K562 (cell line): ENCODE results near the gene ZNF284. TPM values are rescaled to one million over a fixed set of nuclear protein-coding genes. Genes with fewer than 3 reads are reported as not detected.
A peak's percentile ranks its signal among the peaks of the same experiment; 100 is the strongest.

Experiments
- CBX5 ChIP-seq: IDR thresholded peaks from 2 replicates; pipeline ENCODE4 v1.6.1; 2014; ENCODE audit warnings: low read depth, borderline replicate concordance
- ILK ChIP-seq: fragments of 450-650 bp; IDR thresholded peaks from 2 replicates; pipeline ENCODE4 v1.6.1; 2016; ENCODE audit warnings: missing genetic modification characterization, low read depth, mild to moderate bottlenecking, missing compliant biosample characterization, moderate library complexity, borderline replicate concordance
- NR2C1 ChIP-seq, 2 experiments: fragments of 450-650 bp; IDR thresholded peaks; 2 replicates each; pipeline ENCODE4 v1.6.1; 2017; ENCODE audit warnings: mild to moderate bottlenecking in 2 of 2, antibody characterized with exemption in 1 of 2, inconsistent platforms in 1 of 2, missing compliant biosample characterization in 1 of 2, missing genetic modification characterization in 1 of 2
- TAF15 ChIP-seq: fragments of 200-400 bp; formaldehyde crosslinking; IDR thresholded peaks from 2 replicates; pipeline ENCODE4 v1.6.1; 2017; ENCODE audit warnings: mild to moderate bottlenecking, low read depth, low read length, moderate library complexity
- TCF7 ChIP-seq: sonication (generic); IDR thresholded peaks from 2 replicates; pipeline ENCODE4 v1.6.1; 2016; ENCODE audit warnings: antibody characterized with exemption, borderline replicate concordance
- YBX1 ChIP-seq: fragments of 450-650 bp; IDR thresholded peaks from 2 replicates; pipeline ENCODE4 v1.7.1; 2016; ENCODE audit warnings: mild to moderate bottlenecking
- polyA plus RNA-seq, 8 experiments: library from polyadenylated mRNA; depleted of rRNA in 4 of 8; stranded (reverse) in 5 of 8; unstranded in 3 of 8; fragments of >200 nt; fragmentation: Nextera tagmentation in 2 of 8; fragmentation: Illumina TruSeq in 1 of 8; extraction: Ambion mirVana in 2 of 8; extraction: Trizol in 1 of 8; gene quantifications; 2 replicates each; pipeline versions ENCODE4 v1.2.1 to v1.2.3, GENCODE V29; 2011 to 2014; ENCODE audit warnings: inconsistent platforms in 1 of 8, missing spikeins in 1 of 8
- total RNA-seq, 7 experiments: library from RNA; depleted of rRNA in 6 of 7; stranded (reverse); fragments of >200 nt in 6 of 7; fragmentation: Illumina TruSeq in 2 of 7; extraction: Trizol in 2 of 7; gene quantifications; 2 replicates each; pipeline versions ENCODE4 v1.2.1 to v1.2.3, GENCODE V29; 2011 to 2021; ENCODE audit warnings: low replicate concordance in 1 of 7
- TF ChIP-seq, protein P1 (sequence below): fragments of 450-650 bp; IDR thresholded peaks from 2 replicates; pipeline ENCODE4 v1.6.1; 2016; ENCODE audit warnings: mild to moderate bottlenecking, moderate library complexity
- TF ChIP-seq, protein P2 (sequence below): fragments of 250-450 bp; sonication (Bioruptor Pico); IDR thresholded peaks from 2 replicates; pipeline ENCODE4 v1.6.1; 2021; ENCODE audit warnings: mild to moderate bottlenecking
- TF ChIP-seq, protein P3 (sequence below): fragments of 450-650 bp; conservative IDR thresholded peaks from 2 replicates; pipeline ENCODE4 v1.6.1; 2016; ENCODE audit warnings: missing genetic modification characterization, low read depth, mild to moderate bottlenecking, missing compliant biosample characterization, moderate library complexity
- TF ChIP-seq, protein P4 (sequence below): fragments of 450-650 bp; IDR thresholded peaks from 2 replicates; pipeline ENCODE4 v1.7.1; 2018; ENCODE audit warnings: mild to moderate bottlenecking, low read depth; ENCODE audit not compliant: partially characterized antibody

ZNF284 gene
- total and polyA plus RNA-seq, 9 of the 15 experiments (the other 6 are each of a cell fraction or from before 2014, with no cell fraction given): 0.07 to 0.24 (median 0.20) TPM

DNA sequence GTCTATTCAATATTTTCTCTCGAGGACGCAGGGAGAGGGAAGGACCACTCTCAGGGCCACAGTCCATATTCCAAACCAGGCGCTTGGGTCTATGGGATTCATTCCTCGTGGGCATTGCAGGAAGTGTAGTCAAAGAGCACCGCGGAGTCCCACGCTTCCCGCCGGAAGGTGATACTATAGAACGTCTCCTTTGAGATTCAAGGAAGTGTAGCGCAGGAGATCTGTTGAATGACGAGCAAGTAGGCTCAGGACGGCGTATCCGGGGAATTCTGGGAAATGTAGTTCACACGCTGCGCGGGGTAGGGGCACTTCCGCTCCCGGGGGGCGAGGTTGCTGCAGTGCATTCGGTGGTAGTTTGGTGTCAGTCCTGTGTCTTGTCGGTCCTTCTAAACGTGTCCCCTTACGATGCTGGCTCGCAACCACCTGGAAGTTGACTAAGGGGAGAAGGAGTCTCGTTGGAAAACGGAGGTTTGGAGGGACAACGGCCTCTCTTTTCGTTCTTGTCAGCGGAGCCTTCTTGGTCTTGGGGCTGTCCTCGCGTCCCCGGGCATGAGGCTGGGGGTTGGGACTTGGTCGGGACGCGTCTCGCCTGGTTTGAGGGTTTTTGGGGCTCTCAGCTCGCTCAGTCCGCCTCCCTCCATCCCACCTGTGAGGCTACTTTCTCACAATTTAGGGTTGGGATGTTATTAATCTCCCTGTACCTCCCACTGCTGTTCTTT, at the start of gene ZNF284 (continued):
- TF ChIP-seq, protein P1, sequence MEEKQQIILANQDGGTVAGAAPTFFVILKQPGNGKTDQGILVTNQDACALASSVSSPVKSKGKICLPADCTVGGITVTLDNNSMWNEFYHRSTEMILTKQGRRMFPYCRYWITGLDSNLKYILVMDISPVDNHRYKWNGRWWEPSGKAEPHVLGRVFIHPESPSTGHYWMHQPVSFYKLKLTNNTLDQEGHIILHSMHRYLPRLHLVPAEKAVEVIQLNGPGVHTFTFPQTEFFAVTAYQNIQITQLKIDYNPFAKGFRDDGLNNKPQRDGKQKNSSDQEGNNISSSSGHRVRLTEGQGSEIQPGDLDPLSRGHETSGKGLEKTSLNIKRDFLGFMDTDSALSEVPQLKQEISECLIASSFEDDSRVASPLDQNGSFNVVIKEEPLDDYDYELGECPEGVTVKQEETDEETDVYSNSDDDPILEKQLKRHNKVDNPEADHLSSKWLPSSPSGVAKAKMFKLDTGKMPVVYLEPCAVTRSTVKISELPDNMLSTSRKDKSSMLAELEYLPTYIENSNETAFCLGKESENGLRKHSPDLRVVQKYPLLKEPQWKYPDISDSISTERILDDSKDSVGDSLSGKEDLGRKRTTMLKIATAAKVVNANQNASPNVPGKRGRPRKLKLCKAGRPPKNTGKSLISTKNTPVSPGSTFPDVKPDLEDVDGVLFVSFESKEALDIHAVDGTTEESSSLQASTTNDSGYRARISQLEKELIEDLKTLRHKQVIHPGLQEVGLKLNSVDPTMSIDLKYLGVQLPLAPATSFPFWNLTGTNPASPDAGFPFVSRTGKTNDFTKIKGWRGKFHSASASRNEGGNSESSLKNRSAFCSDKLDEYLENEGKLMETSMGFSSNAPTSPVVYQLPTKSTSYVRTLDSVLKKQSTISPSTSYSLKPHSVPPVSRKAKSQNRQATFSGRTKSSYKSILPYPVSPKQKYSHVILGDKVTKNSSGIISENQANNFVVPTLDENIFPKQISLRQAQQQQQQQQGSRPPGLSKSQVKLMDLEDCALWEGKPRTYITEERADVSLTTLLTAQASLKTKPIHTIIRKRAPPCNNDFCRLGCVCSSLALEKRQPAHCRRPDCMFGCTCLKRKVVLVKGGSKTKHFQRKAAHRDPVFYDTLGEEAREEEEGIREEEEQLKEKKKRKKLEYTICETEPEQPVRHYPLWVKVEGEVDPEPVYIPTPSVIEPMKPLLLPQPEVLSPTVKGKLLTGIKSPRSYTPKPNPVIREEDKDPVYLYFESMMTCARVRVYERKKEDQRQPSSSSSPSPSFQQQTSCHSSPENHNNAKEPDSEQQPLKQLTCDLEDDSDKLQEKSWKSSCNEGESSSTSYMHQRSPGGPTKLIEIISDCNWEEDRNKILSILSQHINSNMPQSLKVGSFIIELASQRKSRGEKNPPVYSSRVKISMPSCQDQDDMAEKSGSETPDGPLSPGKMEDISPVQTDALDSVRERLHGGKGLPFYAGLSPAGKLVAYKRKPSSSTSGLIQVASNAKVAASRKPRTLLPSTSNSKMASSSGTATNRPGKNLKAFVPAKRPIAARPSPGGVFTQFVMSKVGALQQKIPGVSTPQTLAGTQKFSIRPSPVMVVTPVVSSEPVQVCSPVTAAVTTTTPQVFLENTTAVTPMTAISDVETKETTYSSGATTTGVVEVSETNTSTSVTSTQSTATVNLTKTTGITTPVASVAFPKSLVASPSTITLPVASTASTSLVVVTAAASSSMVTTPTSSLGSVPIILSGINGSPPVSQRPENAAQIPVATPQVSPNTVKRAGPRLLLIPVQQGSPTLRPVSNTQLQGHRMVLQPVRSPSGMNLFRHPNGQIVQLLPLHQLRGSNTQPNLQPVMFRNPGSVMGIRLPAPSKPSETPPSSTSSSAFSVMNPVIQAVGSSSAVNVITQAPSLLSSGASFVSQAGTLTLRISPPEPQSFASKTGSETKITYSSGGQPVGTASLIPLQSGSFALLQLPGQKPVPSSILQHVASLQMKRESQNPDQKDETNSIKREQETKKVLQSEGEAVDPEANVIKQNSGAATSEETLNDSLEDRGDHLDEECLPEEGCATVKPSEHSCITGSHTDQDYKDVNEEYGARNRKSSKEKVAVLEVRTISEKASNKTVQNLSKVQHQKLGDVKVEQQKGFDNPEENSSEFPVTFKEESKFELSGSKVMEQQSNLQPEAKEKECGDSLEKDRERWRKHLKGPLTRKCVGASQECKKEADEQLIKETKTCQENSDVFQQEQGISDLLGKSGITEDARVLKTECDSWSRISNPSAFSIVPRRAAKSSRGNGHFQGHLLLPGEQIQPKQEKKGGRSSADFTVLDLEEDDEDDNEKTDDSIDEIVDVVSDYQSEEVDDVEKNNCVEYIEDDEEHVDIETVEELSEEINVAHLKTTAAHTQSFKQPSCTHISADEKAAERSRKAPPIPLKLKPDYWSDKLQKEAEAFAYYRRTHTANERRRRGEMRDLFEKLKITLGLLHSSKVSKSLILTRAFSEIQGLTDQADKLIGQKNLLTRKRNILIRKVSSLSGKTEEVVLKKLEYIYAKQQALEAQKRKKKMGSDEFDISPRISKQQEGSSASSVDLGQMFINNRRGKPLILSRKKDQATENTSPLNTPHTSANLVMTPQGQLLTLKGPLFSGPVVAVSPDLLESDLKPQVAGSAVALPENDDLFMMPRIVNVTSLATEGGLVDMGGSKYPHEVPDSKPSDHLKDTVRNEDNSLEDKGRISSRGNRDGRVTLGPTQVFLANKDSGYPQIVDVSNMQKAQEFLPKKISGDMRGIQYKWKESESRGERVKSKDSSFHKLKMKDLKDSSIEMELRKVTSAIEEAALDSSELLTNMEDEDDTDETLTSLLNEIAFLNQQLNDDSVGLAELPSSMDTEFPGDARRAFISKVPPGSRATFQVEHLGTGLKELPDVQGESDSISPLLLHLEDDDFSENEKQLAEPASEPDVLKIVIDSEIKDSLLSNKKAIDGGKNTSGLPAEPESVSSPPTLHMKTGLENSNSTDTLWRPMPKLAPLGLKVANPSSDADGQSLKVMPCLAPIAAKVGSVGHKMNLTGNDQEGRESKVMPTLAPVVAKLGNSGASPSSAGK: peak; percentile 91
- TF ChIP-seq TCF7 (no peak), ILK (no peak), YBX1 (no peak), NR2C1 (IDR thresholded peaks at IDR 0.05) (peak; percentile 43; the same call in 1 of the 2 replicates), NR2C1 (tag; IDR thresholded peaks at IDR 0.05) (peak; percentile 75), CBX5 (no peak), TAF15 (no peak)
- TF ChIP-seq, protein P2, sequence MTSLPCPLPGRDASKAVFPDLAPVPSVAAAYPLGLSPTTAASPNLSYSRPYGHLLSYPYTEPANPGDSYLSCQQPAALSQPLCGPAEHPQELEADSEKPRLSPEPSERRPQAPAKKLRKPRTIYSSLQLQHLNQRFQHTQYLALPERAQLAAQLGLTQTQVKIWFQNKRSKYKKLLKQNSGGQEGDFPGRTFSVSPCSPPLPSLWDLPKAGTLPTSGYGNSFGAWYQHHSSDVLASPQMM (CRISPR knock-in tag): no peak
- TF ChIP-seq, protein P3, sequence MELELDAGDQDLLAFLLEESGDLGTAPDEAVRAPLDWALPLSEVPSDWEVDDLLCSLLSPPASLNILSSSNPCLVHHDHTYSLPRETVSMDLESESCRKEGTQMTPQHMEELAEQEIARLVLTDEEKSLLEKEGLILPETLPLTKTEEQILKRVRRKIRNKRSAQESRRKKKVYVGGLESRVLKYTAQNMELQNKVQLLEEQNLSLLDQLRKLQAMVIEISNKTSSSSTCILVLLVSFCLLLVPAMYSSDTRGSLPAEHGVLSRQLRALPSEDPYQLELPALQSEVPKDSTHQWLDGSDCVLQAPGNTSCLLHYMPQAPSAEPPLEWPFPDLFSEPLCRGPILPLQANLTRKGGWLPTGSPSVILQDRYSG (tag): no peak
- TF ChIP-seq, protein P4, sequence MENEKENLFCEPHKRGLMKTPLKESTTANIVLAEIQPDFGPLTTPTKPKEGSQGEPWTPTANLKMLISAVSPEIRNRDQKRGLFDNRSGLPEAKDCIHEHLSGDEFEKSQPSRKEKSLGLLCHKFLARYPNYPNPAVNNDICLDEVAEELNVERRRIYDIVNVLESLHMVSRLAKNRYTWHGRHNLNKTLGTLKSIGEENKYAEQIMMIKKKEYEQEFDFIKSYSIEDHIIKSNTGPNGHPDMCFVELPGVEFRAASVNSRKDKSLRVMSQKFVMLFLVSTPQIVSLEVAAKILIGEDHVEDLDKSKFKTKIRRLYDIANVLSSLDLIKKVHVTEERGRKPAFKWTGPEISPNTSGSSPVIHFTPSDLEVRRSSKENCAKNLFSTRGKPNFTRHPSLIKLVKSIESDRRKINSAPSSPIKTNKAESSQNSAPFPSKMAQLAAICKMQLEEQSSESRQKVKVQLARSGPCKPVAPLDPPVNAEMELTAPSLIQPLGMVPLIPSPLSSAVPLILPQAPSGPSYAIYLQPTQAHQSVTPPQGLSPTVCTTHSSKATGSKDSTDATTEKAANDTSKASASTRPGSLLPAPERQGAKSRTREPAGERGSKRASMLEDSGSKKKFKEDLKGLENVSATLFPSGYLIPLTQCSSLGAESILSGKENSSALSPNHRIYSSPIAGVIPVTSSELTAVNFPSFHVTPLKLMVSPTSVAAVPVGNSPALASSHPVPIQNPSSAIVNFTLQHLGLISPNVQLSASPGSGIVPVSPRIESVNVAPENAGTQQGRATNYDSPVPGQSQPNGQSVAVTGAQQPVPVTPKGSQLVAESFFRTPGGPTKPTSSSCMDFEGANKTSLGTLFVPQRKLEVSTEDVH: peak; percentile 46
